Measurements from ENCODE around the gene CCDC82. TPM values are rescaled to one million over a fixed set of nuclear protein-coding genes. Genes with fewer than 3 reads are reported as not detected.

CCDC82 gene
- total RNA-seq, 2 donors from 2014 or later: 29.1 to 51.7 TPM

DNA sequence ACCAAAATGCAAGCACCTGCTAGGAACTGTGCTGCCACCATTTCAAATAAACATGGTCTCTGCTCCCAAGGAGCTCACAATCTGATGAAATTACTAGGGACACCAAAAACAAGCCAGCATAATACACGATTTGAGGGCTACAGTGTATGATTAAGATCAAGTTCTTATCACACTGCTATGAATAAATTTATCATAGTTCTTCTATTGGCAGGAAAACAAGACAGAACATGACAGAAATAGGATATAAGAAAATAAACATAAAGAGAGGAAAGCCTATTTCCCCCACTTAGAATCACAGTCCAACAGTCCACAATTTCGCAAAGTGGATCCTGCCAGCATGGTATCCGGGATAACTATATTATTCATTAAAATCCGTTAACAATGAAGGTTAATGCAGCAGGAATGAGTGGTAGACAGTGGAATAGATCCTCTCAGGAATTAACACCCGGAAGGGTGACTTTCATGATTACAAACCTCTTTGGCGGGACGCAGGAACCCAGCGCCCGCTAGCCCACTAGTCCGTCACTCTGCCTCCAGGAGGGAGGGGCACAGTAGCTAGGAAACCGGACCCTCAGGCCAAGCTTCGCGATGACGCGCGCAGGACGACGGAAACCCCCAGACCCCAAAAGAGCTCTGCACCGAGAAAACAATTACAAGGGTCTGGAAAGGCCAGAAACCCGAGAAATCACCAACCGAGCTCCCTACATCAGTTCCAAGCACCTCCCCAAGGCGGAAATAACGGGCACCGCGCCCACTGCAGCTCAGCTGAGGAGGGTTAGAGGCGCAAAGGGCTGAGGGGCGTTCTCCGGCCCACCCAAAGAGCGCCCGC lies 607 bp downstream of the CCDC82 start:
- Mint-ChIP-seq H3K27me3 (no peaks in the 10 kb centered on the region), H3K27ac (peak overlapping the region; percentile 85 to 88), H3K4me3 (peak overlapping the region; percentile 92), H3K4me1 (ENCODE audit: low read depth in 2 of 2) (peaks cover 29 to 54% of the 10 kb centered on the region in 2 donors), H3K9me3 (no peaks in the 10 kb centered on the region), H3K36me3 (peaks cover 11% of the 10 kb centered on the region)
- no peak for DNase-seq (ENCODE audit: low spot score)
- ATAC-seq: peak; percentile 63 to 70

DNA sequence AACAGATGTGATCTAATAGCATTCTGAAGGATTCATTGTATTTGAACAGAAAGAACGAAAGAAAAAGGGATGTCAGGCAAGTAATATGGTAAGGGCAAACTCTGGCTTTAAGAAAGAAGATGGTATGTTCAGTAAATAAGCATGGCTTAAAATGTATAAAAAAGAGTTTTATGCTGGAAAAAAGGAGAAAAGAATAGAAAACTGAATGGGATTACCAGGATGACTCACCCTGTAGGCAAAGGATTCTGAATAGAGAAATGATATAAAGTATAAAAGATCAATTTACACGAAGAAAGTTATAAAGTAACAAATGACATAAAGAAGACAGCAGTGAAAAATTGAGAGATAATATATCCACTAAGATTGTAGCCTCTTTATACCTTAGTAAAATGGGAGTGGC lies 4.5 kb downstream of the CCDC82 start:
- no peaks in the 10 kb centered on the region for H3K9me3 Mint-ChIP-seq

DNA sequence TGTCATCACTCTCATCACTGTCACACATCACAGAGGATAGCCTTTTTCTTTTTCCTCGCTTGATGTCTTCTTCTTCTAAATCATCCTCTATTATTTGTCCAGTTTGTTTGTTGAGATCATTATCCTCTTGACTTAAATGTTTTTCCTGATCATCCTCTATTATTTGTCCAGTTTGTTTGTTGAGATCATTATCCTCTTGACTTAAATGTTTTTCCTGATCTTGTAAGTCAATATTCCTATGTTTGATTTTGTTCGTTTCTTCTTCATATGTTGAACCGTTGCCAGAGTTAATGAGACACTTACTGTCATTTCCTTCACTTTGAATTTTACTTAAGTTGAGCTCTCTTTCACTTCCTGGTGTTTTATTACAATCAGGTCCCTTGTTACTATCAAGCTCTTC lies 5.6 kb downstream of the CCDC82 start:
- Mint-ChIP-seq H3K27me3 (no peaks in the 10 kb centered on the region), H3K4me3 (no peak overlapping the region), H3K36me3 (peaks cover 25% of the 10 kb centered on the region), H3K4me1 (ENCODE audit: low read depth in 2 of 2) (peaks cover 17 to 33% of the 10 kb centered on the region in 2 donors), H3K27ac (no peak overlapping the region), H3K9me3 (no peaks in the 10 kb centered on the region)
- DNase-seq (ENCODE audit: low spot score) (no peak), ATAC-seq (no peak)

More for the DNA sequence above, 4.5 kb downstream of the CCDC82 start:
- H3K36me3 Mint-ChIP-seq: peaks cover 18% of the 10 kb centered on the region
- no peak overlapping the region for H3K27ac Mint-ChIP-seq
- H3K4me1 Mint-ChIP-seq (ENCODE audit: low read depth in 2 of 2): peaks cover 17 to 34% of the 10 kb centered on the region in 2 donors
- no peaks in the 10 kb centered on the region for H3K27me3 Mint-ChIP-seq
- no peak overlapping the region for H3K4me3 Mint-ChIP-seq
- ATAC-seq (no peak), DNase-seq (ENCODE audit: low spot score) (no peak)

DNA sequence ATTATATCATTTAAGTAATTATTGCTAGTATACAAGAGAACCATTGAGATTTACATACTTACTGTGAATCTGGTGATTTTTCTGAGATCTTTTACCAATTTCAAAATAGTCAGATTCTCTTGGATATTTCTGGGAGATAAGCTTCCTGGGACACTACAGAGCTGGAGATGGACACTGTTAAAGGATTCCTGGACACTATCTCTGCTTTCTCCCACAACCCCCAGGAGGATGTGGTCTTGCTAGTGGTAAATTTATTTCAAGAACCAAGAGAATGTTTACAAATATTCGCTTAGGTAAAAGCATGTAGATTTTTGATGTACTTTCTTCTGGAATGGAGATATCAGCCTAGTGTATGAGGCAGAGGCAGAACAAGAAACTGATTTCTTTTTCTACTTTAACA lies 12.9 kb downstream of the CCDC82 start:
- no peak for ATAC-seq
- no peaks in the 10 kb centered on the region for H3K27me3 Mint-ChIP-seq
- H3K27ac Mint-ChIP-seq: no peak overlapping the region
- no peak for DNase-seq (ENCODE audit: low spot score)
- peaks cover 11 to 17% of the 10 kb centered on the region in 2 donors for H3K4me1 Mint-ChIP-seq (ENCODE audit: low read depth in 2 of 2)
- H3K36me3 Mint-ChIP-seq: peaks cover 38% of the 10 kb centered on the region
- no peak overlapping the region for H3K4me3 Mint-ChIP-seq
- H3K9me3 Mint-ChIP-seq: no peaks in the 10 kb centered on the region

DNA sequence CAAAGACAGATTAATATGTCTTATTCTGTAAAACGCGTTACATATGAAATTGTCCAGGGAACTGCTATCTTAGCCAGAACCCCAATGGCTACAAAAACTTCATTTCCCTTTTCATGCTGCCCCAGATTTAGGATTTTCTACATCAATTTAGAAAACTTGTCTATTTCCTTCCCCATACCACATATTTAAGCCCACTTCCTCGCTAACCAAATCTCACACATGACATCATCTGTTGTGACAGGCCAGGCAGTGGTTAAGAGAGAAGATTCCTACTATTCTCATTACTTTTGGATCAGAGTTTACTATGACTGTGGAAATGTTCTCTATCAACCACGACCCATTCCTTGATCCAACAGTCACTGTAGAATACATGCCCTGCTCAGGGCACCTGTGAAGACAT lies 15.9 kb downstream of the CCDC82 start:
- Mint-ChIP-seq H3K36me3 (peaks cover 33% of the 10 kb centered on the region), H3K4me1 (ENCODE audit: low read depth in 2 of 2) (peaks cover 9 to 17% of the 10 kb centered on the region in 2 donors), H3K4me3 (peak overlapping the region; percentile 19), H3K27me3 (no peaks in the 10 kb centered on the region), H3K9me3 (no peaks in the 10 kb centered on the region), H3K27ac (peak overlapping the region in 1 of 2 donors; percentile 17)
- ATAC-seq (no peak), DNase-seq (ENCODE audit: low spot score) (no peak)

DNA sequence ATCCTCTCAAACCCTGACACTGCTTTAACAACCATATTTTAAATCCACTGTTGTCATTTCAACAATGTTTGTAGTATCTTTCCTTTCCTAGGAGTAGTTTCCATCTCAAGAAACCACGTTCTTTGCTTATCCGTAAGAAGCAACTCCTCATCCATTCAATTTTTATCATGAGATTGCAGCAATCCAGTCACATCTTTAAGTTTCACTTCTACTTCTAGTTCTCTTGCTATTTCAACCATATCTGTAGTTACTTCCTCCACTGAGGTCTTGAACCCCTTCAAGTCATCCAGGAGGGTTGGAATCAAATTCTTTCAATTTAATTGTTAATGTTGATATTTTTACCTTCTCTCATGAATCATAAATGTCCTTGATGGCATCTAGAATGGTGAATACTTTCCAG lies 22.4 kb downstream of the CCDC82 start:
- peaks cover 14% of the 10 kb centered on the region for H3K36me3 Mint-ChIP-seq
- H3K27me3 Mint-ChIP-seq: no peaks in the 10 kb centered on the region
- H3K4me3 Mint-ChIP-seq: no peak overlapping the region
- DNase-seq (ENCODE audit: low spot score): no peak
- no peaks in the 10 kb centered on the region for H3K9me3 Mint-ChIP-seq
- no peak for ATAC-seq
- no peak overlapping the region for H3K27ac Mint-ChIP-seq
- peaks cover 0 to 4% of the 10 kb centered on the region in 2 donors for H3K4me1 Mint-ChIP-seq (ENCODE audit: low read depth in 2 of 2)

DNA sequence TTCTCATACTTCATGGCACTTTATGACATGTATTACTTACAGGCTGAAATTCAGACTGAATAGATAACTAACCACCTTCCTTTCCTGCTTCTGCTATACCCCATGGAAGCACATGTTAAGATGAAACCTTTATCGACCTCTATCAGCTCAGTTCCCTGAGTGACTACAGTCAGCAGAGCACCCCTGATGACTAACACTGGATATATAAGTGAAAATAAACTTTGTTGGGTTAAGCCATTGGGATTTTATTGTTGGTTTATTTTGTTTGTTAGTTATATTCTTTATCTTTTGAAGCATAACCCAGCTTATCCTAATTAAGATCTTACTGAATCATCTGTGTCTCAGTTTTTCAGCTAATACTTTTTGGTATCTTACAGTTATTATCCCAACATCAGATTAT lies 23.7 kb downstream of the CCDC82 start:
- no peaks in the 10 kb centered on the region for H3K27me3 Mint-ChIP-seq

DNA sequence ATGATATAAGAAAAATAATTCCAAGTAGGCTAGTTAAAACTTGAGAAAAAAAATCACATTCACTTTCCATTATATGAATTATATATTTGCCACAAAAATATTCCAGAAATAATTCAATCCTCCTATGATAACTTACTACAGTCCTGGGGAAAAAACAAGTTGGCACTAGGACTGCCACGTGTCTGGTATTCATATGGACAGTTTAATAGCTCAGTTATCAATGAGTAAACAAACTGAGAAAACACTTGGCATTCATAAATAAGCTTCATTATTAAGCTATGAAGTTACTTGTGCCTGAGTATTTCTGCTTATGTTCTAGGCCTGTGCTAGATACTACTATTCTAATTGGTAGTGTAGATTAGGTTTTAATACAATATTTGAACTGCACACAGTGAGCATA lies 24.2 kb downstream of the CCDC82 start:
- H3K4me3 Mint-ChIP-seq: no peak overlapping the region
- no peak overlapping the region for H3K27ac Mint-ChIP-seq
- H3K36me3 Mint-ChIP-seq: peaks cover 9% of the 10 kb centered on the region
- H3K9me3 Mint-ChIP-seq: no peaks in the 10 kb centered on the region
- no peaks in the 10 kb centered on the region for H3K27me3 Mint-ChIP-seq
- ATAC-seq (no peak), DNase-seq (ENCODE audit: low spot score) (no peak)
- H3K4me1 Mint-ChIP-seq (ENCODE audit: low read depth in 2 of 2): no peaks in the 10 kb centered on the region

More for the DNA sequence above, 23.7 kb downstream of the CCDC82 start:
- ATAC-seq (no peak), DNase-seq (ENCODE audit: low spot score) (no peak)
- Mint-ChIP-seq H3K27ac (no peak overlapping the region), H3K36me3 (peaks cover 9% of the 10 kb centered on the region), H3K4me3 (no peak overlapping the region), H3K4me1 (ENCODE audit: low read depth in 2 of 2) (no peaks in the 10 kb centered on the region), H3K9me3 (no peaks in the 10 kb centered on the region)

DNA sequence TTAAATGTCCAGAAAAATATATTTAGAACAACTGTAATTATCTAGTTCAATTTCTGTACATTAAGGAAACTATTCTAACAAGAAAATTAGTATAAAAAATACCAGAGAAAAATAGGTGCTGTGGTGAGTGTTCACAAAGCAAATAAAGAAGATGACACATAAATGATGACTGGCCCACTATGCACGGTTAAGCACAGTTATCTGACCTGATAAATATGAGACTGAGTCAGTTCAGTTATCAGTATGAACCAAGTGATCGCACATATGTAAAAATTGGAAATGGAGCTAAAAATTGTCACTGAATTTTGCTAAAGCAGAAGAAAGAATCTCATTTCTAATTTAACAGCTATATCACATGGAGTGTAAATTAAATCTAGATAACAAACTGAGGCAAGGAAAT lies 27.9 kb downstream of the CCDC82 start:
- H3K27ac Mint-ChIP-seq: peak overlapping the region in 1 of 2 donors; percentile 25
- H3K9me3 Mint-ChIP-seq: no peaks in the 10 kb centered on the region
- no peaks in the 10 kb centered on the region for H3K27me3 Mint-ChIP-seq
- peaks cover 12 to 23% of the 10 kb centered on the region in 2 donors for H3K4me1 Mint-ChIP-seq (ENCODE audit: low read depth in 2 of 2)
- no peak for ATAC-seq
- peaks cover 7% of the 10 kb centered on the region for H3K36me3 Mint-ChIP-seq
- DNase-seq (ENCODE audit: low spot score): no peak
- no peak overlapping the region for H3K4me3 Mint-ChIP-seq

DNA sequence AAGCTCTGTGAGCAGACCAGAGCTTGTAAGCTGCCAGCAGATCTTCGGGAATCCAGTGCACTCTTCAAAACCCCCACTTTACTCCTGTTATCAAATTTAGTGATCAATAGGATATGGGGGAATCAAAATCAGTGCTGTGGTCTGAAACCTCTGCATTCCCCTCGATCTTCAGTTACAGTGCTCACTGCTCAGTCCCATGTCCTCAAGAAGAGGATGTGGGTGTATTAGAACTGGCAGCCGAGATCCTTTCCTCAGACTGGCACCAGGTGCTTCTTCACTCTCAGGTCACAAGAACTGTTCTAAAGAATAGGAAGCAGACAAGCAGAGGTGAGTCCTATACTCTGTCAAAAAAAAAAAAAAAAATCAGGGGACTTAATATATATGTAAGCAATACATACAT lies 31.4 kb downstream of the CCDC82 start:
- peaks cover 15 to 26% of the 10 kb centered on the region in 2 donors for H3K4me1 Mint-ChIP-seq (ENCODE audit: low read depth in 2 of 2)
- ATAC-seq (no peak), DNase-seq (ENCODE audit: low spot score) (no peak)
- peaks cover 29% of the 10 kb centered on the region for H3K36me3 Mint-ChIP-seq
- peak overlapping the region; percentile 60 for H3K4me3 Mint-ChIP-seq
- peak overlapping the region; percentile 72 to 88 for H3K27ac Mint-ChIP-seq
- no peaks in the 10 kb centered on the region for H3K9me3 Mint-ChIP-seq
- H3K27me3 Mint-ChIP-seq: no peaks in the 10 kb centered on the region

DNA sequence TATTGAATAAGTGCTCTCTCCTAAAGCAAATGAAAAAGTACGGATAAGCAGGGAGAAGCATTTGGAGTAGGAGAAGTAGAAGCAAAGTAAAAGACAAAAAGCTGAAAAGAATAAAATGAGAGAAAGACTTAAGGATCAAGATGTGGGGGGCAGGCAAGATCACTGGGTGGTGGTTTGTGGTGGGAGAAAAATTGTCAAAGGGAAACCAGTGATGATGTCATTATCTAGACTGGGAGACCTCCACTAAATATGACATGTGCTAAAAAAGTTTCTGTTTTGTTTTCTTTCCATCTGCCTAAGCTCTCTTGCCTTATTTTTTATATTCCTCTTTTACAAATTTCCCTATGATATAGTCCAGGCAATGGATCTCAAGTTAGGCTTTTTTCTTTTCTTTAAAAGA lies 31.9 kb downstream of the CCDC82 start:
- peaks cover 29% of the 10 kb centered on the region for H3K36me3 Mint-ChIP-seq
- H3K27me3 Mint-ChIP-seq: no peaks in the 10 kb centered on the region
- ATAC-seq (peak; percentile 85 to 87), DNase-seq (ENCODE audit: low spot score) (no peak)
- peaks cover 15 to 26% of the 10 kb centered on the region in 2 donors for H3K4me1 Mint-ChIP-seq (ENCODE audit: low read depth in 2 of 2)
- peak overlapping the region; percentile 72 to 88 for H3K27ac Mint-ChIP-seq
- peak overlapping the region; percentile 60 for H3K4me3 Mint-ChIP-seq
- H3K9me3 Mint-ChIP-seq: no peaks in the 10 kb centered on the region

DNA sequence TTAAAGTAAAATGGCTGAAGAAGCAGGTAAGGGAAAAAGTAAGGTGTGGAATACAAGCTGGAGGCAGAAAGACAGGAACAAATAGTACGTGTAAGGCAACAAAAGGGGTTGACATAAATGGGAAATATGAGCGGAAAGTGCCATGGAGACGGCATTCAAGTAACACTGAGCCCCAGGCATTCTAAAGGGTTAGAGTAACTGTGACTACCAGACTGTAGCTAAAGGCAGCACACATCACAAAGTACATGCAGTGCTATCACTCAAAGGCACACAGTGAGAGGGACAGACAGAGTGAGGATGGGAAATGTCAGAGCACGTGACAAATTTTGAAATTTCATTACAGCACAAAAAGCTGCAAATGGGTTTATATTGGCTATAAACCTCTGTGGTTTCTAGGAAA lies 32.9 kb downstream of the CCDC82 start:
- Mint-ChIP-seq H3K36me3 (peaks cover 31% of the 10 kb centered on the region), H3K9me3 (no peaks in the 10 kb centered on the region), H3K4me1 (ENCODE audit: low read depth in 2 of 2) (peaks cover 15 to 26% of the 10 kb centered on the region in 2 donors), H3K27me3 (no peaks in the 10 kb centered on the region), H3K27ac (peak overlapping the region in 1 of 2 donors; percentile 22), H3K4me3 (no peak overlapping the region)
- no peak for ATAC-seq
- no peak for DNase-seq (ENCODE audit: low spot score)

DNA sequence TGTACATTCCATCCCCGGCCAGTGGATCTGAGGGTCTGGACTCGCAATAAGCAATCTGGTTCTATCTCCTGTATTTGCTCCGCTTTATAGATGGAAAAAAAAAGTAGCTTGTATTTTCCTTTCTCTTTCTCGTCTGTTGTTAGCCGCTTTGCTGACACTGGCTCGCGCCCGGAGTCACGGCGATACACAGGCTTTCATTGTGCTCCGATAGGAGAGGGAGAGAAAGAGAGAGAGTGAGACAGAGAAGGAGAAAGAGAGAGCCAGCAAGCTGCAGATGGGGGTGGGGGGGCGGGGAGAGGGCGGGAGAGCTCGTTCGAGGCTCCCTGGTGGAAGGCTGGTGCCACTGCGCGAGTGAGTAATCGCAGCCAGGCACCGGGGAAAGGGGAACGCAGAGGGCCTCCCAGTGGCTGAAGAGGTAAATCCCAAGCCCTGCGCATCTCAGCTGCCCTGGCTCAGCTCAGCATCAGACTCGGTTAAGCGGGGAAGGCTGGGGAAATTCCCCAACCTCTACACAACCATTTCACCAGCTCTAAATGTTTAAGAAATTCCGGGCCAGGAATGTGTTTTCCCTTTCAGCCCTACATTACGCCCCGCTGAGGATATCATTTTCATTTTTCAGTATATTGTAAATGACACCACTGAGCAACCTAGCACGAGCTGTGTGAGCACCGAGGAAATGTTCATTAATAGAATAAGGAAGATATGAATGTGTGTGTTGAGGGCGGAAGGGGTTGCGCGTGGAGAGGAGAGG lies 46.6 kb downstream of the CCDC82 start, which contains the start of gene MAML2:
Gene MAML2 (minus strand): TSS at position 235 of the 751 bp plus-strand sequence. CDS start 1,300 bp downstream, outside the sequence.
- H3K9me3 Mint-ChIP-seq: no peaks in the 10 kb centered on the region
- H3K4me3 Mint-ChIP-seq: peak within 1 kb of the TSS; percentile 93
- DNase-seq (ENCODE audit: low spot score): peak; percentile 95
- H3K4me1 Mint-ChIP-seq (ENCODE audit: low read depth in 2 of 2): peaks cover 46 to 52% of the 10 kb centered on the region in 2 donors
- H3K27me3 Mint-ChIP-seq: no peaks in the 10 kb centered on the region
- peak within 1 kb of the TSS; percentile 95 to 99 for H3K27ac Mint-ChIP-seq
- peak; percentile 90 to 96 for ATAC-seq
- H3K36me3 Mint-ChIP-seq: no peaks in the 10 kb centered on the region

Measured in natural killer cell treated with Interleukin-12 subunit alpha and Interleukin-12 subunit beta and Interleukin-15 and Interleukin-18, amount 100 ng/mL, for 72 hours (primary cell).